Neuronal stem cell (in vitro differentiated cells): ENCODE results near the gene ILKAP.
A peak's percentile ranks its signal among the peaks of the same experiment; 100 is the strongest.

ENCODE experiments used
- DNase-seq: peaks from one replicate; pipeline ENCODE4 v3.0.0-alpha.2; 2013; ENCODE audit warnings: low spot score
- H2AFZ ChIP-seq: one replicate; pipeline ENCODE4 v1.6.1; 2013; ENCODE audit warnings: mild to moderate bottlenecking, low read length, inconsistent platforms
- H2AK5ac ChIP-seq: 2 replicates; pipeline ENCODE4 v1.6.1; 2013; ENCODE audit warnings: low read depth, mild to moderate bottlenecking, inconsistent platforms, low read length, moderate library complexity, mixed read lengths
- H2BK120ac ChIP-seq: 2 replicates; pipeline ENCODE4 v1.6.1; 2013; ENCODE audit warnings: low read depth, mild to moderate bottlenecking, inconsistent platforms, low read length, moderate library complexity, mixed read lengths
- H2BK12ac ChIP-seq: one replicate; pipeline ENCODE4 v1.6.1; 2013; ENCODE audit warnings: low read length, inconsistent platforms
- H2BK15ac ChIP-seq: 2 replicates; pipeline ENCODE4 v1.6.1; 2013; ENCODE audit warnings: mild to moderate bottlenecking, low read length, inconsistent platforms, mixed read lengths
- H2BK5ac ChIP-seq: one replicate; pipeline ENCODE4 v1.6.1; 2013; ENCODE audit warnings: inconsistent platforms, mild to moderate bottlenecking, low read length, moderate library complexity
- H3K14ac ChIP-seq: one replicate; pipeline ENCODE4 v1.6.1; 2013; ENCODE audit warnings: low read length, inconsistent platforms
- H3K18ac ChIP-seq: 2 replicates; pipeline ENCODE4 v1.6.1; 2013; ENCODE audit warnings: low read length, inconsistent platforms
- H3K23ac ChIP-seq: 2 replicates; pipeline ENCODE4 v1.6.1; 2013; ENCODE audit warnings: low read depth, mild to moderate bottlenecking, mixed read lengths, low read length, inconsistent platforms; ENCODE audit not compliant: poor library complexity
- H3K27ac ChIP-seq: replicated peaks from 3 replicates; pipeline ENCODE4 v1.5.1; 2013; ENCODE audit warnings: low read length, inconsistent platforms
- H3K27me3 ChIP-seq, 3 experiments: 2 replicates each; pipeline ENCODE4 v1.6.1; 2013; ENCODE audit warnings: low read length in 3 of 3, mild to moderate bottlenecking in 2 of 3, inconsistent platforms in 1 of 3, low read depth in 1 of 3, mixed read lengths in 1 of 3, moderate library complexity in 1 of 3; ENCODE audit not compliant: control insufficient read depth in 3 of 3, insufficient read depth in 3 of 3
- H3K36me3 ChIP-seq, 2 donors: replicated peaks in 1 of 2; 2 replicates each; pipeline ENCODE4 v1.6.1; 2013; ENCODE audit warnings: low read length in 2 of 2; ENCODE audit not compliant: control insufficient read depth in 2 of 2, insufficient read depth in 2 of 2
- H3K4ac ChIP-seq: 2 replicates; pipeline ENCODE4 v1.6.1; 2013; ENCODE audit warnings: inconsistent platforms, mild to moderate bottlenecking, low read length, moderate library complexity
- H3K4me1 ChIP-seq, 2 donors: 1 replicate in 1 of 2; 2 replicates in 1 of 2; pipeline ENCODE4 v1.6.1; 2013; ENCODE audit warnings: low read length in 2 of 2, low read depth in 1 of 2; ENCODE audit not compliant: control insufficient read depth in 2 of 2, insufficient read depth in 1 of 2
- H3K4me2 ChIP-seq: one replicate; pipeline ENCODE4 v1.6.1; 2013; ENCODE audit warnings: mild to moderate bottlenecking, low read length, inconsistent platforms; ENCODE audit not compliant: insufficient read depth, poor library complexity, severe bottlenecking
- H3K4me3 ChIP-seq, 2 donors: 2 replicates each; pipeline ENCODE4 v1.5.1; 2013; ENCODE audit warnings: low read length in 2 of 2, mild to moderate bottlenecking in 2 of 2, inconsistent platforms in 1 of 2, moderate library complexity in 1 of 2
- H3K79me1 ChIP-seq: one replicate; pipeline ENCODE4 v1.6.1; 2013; ENCODE audit warnings: low read depth, mild to moderate bottlenecking, inconsistent platforms, low read length, moderate library complexity
- H3K9ac ChIP-seq: one replicate; pipeline ENCODE4 v1.6.1; 2013; ENCODE audit warnings: mild to moderate bottlenecking, low read depth, low read length, inconsistent platforms; ENCODE audit not compliant: poor library complexity
- H3K9me3 ChIP-seq, 2 donors: replicated peaks in 1 of 2; 2 replicates each; pipeline versions ENCODE3 to v1.6.1; 2013; ENCODE audit warnings: low read length in 2 of 2, mild to moderate bottlenecking in 2 of 2, inconsistent platforms in 1 of 2, low read depth in 1 of 2, mixed read lengths in 1 of 2, moderate library complexity in 1 of 2; ENCODE audit not compliant: control insufficient read depth in 2 of 2, insufficient read depth in 1 of 2
- H4K8ac ChIP-seq: one replicate; pipeline ENCODE4 v1.6.1; 2013; ENCODE audit warnings: low read depth, mild to moderate bottlenecking, inconsistent platforms, low read length, moderate library complexity
- H4K91ac ChIP-seq: one replicate; pipeline ENCODE4 v1.6.1; 2013; ENCODE audit warnings: low read length, low read depth, mild to moderate bottlenecking, inconsistent platforms; ENCODE audit not compliant: poor library complexity
- WGBS, 2 donors: extraction: QIAGEN DNeasy Blood & Tissue Kit; methylation state at CpG; one replicate each; pipeline ENCODE4 v1.1.7; 2013; ENCODE audit warnings: missing lambda C conversion rate in 2 of 2, mixed read lengths in 1 of 2; ENCODE audit not compliant: insufficient read length in 2 of 2, insufficient replicate concordance in 1 of 2; ENCODE audit errors: extremely low coverage in 2 of 2; 5-methylcytosine and 5-hydroxymethylcytosine counted together

The ILKAP gene

DNA sequence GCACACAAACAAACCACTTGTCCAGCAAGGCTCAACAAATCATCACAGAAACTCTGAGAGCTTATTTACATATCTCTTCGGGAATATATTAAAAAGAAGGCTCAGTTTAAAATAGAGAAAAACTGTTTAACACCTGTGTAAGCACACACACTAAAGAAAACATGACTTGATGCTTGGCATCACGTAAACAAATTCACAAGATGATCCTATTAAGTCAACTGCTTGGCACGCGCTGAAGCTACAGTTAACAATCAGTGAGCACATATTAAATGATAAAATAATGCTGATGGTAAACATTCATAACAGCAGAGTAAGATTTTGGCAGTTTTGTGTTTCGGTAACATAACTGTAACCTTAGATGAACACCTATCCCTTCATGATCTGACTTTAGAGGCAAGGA is 40.7 kb upstream of the ILKAP start:
- Histone ChIP-seq H4K8ac (no peak overlapping the region), H3K36me3 (peaks cover 4 to 32% of the 10 kb centered on the region in 2 donors), H3K27me3 (peaks cover 0 to 13% (median 0%) of the 10 kb centered on the region in 3 experiments), H3K4me1 (peaks cover 4 to 12% of the 10 kb centered on the region in 2 donors), H3K14ac (no peak overlapping the region), H2BK5ac (no peak overlapping the region), H3K23ac (no peak overlapping the region), H3K4me3 (no peak overlapping the region), H3K4me2 (no peak overlapping the region), H3K4ac (no peak overlapping the region), H3K27ac (no peak overlapping the region), H3K9ac (no peak overlapping the region), H3K79me1 (no peaks in the 10 kb centered on the region), H3K9me3 (no peaks in the 10 kb centered on the region), H2BK12ac (no peak overlapping the region), H4K91ac (no peak overlapping the region), H2BK15ac (no peak overlapping the region), H2BK120ac (no peak overlapping the region), H3K18ac (no peak overlapping the region), H2AK5ac (no peak overlapping the region), H2AFZ (no peak overlapping the region)
- no peak for DNase-seq
- no CpG with 5 or more reads among the region's 5 CpGs for WGBS, 2 donors

DNA sequence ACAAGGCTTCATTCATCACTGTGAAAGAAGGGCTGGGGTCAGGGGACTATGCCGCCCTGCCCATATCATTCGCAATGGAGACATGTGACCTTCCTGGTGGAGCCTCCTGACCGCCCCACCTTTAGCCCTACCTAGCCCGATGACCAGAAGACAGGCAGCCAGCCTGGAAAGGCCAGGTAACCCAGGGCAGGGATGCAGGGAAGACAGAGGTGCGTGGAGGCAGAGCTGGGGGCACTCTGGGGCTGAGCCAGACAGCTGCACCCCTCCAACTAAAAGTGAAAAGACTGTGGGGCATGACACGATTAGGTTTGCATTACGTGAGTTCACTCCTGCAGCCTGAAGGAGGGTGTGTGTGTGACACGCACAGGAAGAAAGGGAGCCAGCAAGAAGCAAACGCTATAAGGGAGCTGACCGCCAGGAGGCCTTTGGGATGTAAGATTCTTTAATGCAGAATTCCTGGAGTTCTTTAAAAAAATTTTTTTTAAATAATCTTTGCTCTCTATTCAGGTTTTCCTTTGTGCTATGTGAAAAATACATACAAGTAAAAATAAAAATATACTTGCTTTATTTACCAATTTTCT is 40.1 kb upstream of the ILKAP start:
- H2BK15ac ChIP-seq, result no peak overlapping the region
- H3K9ac ChIP-seq, result no peak overlapping the region
- H2BK120ac ChIP-seq, result no peak overlapping the region
- no peak overlapping the region for H3K4me3 ChIP-seq
- no peak overlapping the region for H2BK12ac ChIP-seq
- H3K4ac ChIP-seq, result no peak overlapping the region
- no peak overlapping the region for H4K8ac ChIP-seq
- H2AK5ac ChIP-seq, result no peak overlapping the region
- peaks cover 0 to 18% (median 4%) of the 10 kb centered on the region in 3 experiments for H3K27me3 ChIP-seq
- peaks cover 3% of the 10 kb centered on the region in 2 donors for H3K9me3 ChIP-seq
- H3K4me1 ChIP-seq, result peaks cover 5 to 13% of the 10 kb centered on the region in 2 donors
- H3K18ac ChIP-seq, result no peak overlapping the region
- no peak overlapping the region for H3K14ac ChIP-seq
- no CpG with 5 or more reads among the region's 10 CpGs for WGBS, 2 donors
- peaks cover 4 to 32% of the 10 kb centered on the region in 2 donors for H3K36me3 ChIP-seq
- H3K4me2 ChIP-seq, result no peak overlapping the region
- no peak overlapping the region for H2BK5ac ChIP-seq
- H4K91ac ChIP-seq, result no peak overlapping the region
- H2AFZ ChIP-seq, result no peak overlapping the region
- H3K27ac ChIP-seq, result no peak overlapping the region
- peaks cover 4% of the 10 kb centered on the region for H3K79me1 ChIP-seq
- H3K23ac ChIP-seq, result no peak overlapping the region
- DNase-seq, result no peak

DNA sequence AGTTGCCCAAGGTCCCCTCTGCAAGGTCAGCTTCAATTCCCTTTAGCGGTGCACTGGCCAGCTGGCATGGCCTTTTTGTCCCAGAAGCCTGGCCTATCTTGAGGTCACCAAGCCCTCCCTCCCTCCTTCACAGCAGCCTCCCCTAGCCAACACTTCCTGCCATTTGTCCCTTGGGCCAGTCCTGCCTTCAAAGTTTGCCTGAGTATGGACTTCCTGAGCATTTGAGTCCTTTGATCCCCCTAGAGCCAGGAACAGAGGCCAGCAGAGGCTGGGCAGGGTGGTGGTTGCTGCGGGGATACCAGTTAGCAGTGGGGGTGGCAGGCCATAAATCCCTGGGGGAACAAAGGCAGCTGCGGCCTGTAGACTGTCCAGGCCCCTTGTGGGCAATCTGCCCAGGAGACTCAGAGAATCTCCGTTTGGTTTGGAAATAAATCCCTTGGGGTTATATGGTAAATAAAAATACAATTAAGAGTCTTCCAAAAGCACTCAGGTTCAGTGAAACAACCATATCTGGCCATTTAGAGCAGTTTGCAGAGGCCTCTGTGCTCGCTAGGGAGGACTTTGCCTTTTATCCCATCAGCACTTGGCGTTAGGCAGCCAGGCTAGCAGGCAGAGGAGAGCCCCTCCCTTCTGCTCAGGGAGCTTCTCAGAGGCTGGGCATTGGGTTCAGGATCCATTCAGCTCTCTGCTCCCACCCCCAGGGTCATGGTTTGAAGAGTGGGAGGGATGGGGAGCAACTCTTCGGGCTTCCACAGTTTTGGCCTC is 39.4 kb upstream of the ILKAP start:
- Histone ChIP-seq H4K8ac (no peak overlapping the region), H3K9me3 (peaks cover 3 to 7% of the 10 kb centered on the region in 2 donors), H2AFZ (peak overlapping the region; percentile 59), H3K79me1 (peaks cover 5% of the 10 kb centered on the region), H3K4me1 (peaks cover 5 to 13% of the 10 kb centered on the region in 2 donors), H3K27me3 (peaks cover 0 to 24% (median 4%) of the 10 kb centered on the region in 3 experiments), H2BK15ac (peak overlapping the region; percentile 35), H3K36me3 (peaks cover 4 to 33% of the 10 kb centered on the region in 2 donors), H2BK12ac (no peak overlapping the region), H3K23ac (no peak overlapping the region), H3K14ac (no peak overlapping the region), H3K4me2 (no peak overlapping the region), H3K27ac (no peak overlapping the region), H4K91ac (no peak overlapping the region), H3K4me3 (no peak overlapping the region), H3K9ac (peak overlapping the region; percentile 45), H2BK120ac (no peak overlapping the region), H2AK5ac (no peak overlapping the region), H3K18ac (no peak overlapping the region), H2BK5ac (peak overlapping the region; percentile 22), H3K4ac (no peak overlapping the region)
- DNase-seq, result no peak
- no CpG with 5 or more reads among the region's 7 CpGs for WGBS, 2 donors

DNA sequence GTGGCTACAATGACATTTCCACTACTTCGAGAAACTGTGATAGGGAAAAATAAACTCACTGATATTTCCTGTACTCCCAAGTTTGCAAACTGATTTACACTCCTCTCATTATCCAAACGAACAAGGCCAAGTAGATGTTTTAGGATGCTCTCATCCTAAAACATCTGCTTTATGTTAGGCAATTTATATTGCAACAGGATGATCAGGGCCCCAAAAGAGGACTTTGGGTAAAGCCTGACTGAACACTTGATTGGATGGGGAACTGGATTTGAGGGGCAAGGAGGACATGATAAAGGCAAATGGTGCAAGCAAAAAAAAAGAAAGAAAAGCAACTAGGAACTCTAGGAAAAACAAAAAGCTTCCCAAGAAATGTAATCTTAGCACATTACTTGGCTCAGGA is 38.5 kb upstream of the ILKAP start:
- Histone ChIP-seq H3K4me1 (peaks cover 5 to 13% of the 10 kb centered on the region in 2 donors), H2BK15ac (no peak overlapping the region), H3K9ac (no peak overlapping the region), H2BK120ac (no peak overlapping the region), H3K23ac (no peak overlapping the region), H2AFZ (no peak overlapping the region), H3K18ac (no peak overlapping the region), H3K27me3 (peaks cover 0 to 32% (median 4%) of the 10 kb centered on the region in 3 experiments), H3K79me1 (peaks cover 5% of the 10 kb centered on the region), H4K8ac (no peak overlapping the region), H3K14ac (no peak overlapping the region), H3K4me2 (no peak overlapping the region), H2AK5ac (no peak overlapping the region), H3K4me3 (no peak overlapping the region), H3K9me3 (peaks cover 3 to 7% of the 10 kb centered on the region in 2 donors), H3K36me3 (peaks cover 3 to 25% of the 10 kb centered on the region in 2 donors), H2BK12ac (no peak overlapping the region), H4K91ac (no peak overlapping the region), H2BK5ac (no peak overlapping the region), H3K27ac (no peak overlapping the region), H3K4ac (no peak overlapping the region)
- WGBS, 2 donors, result no CpG with 5 or more reads among the region's 2 CpGs
- DNase-seq, result no peak
